Stimulated activated CD4-positive, alpha-beta T cell treated with anti-CD3 and anti-CD28 coated beads, Interleukin-12 subunit alpha, Interleukin-12 subunit beta, amount 100 ng/mL, for 48 hours (primary cell): ENCODE data around the gene TNS3.

Source experiments
- DNase-seq, 3 donors: peaks; one replicate each; pipeline ENCODE4 v3.0.0-alpha.2; 2020; ENCODE audit warnings: low read depth in 2 of 3, low spot score in 1 of 3

The TNS3 gene

GRCh38 chr7:47352394-47352968 lies 229.4 kb downstream of the TNS3 start:
- DNase-seq: no peak

DNA sequence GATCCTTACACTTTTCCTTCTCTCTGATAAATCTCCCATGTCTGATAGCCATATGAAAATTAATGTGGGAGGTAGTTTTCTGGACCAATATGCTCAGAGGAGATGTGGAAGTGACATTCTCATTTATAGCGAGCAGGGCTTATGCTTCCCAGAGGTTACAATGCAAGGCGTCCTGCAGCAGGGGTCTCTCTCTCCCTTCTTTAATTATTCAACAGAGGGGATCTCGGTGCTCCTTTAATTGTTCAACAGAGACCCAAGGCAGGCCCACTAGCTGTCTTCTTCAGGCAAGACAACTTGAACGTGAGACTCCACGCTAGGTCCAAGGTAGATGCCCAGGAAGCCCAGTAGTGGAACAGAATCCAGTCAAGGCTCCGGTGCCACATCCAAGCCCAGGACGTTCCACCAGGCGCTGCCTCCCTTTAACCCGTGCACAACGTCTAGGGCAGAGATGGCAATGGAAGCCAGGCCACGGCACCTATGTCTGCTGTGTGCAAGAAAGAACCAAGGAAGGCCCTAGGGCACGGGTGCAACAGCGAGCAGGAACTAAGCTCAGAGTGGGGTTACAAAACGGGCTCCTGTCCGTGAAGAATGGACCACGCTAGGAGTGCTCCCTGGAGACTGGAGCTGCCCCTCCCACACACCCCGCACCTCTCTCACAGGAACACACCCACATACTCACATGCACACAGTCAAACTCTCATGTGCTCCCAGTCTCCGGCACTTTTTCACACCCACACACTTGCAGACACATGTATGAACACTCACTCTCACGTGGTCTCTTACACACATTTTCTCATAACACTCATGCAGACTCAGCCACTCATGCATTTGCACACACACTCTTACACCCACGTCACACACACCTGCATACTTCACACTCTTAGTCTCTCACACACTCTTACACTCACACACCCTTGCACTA lies 230.4 kb downstream of the TNS3 start:
- DNase-seq: no peak

DNA sequence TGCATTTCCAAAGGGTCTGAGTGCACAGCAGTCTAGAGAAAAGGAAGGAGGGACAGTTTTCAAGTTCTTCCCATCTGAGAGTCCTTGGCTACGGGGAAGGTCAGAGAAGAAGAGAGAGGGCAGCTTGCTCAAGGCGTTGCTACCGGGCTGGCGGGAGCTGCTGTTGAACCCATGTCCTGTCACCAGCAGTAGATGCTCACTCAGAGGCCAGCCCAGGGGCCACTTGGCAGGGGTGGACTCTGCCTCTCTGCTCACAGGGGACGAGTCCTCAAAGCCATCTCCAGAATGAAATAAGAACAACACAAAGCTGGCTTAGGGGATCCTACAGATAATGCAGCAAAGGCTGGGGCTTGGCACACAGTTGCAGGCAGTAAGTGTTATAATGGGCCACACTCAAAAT lies 231.5 kb downstream of the TNS3 start:
- DNase-seq: no peak

- DNase-seq: no peak
These were observed 232.5 kb downstream of the TNS3 start for GRCh38 chr7:47349401-47349800.

DNA sequence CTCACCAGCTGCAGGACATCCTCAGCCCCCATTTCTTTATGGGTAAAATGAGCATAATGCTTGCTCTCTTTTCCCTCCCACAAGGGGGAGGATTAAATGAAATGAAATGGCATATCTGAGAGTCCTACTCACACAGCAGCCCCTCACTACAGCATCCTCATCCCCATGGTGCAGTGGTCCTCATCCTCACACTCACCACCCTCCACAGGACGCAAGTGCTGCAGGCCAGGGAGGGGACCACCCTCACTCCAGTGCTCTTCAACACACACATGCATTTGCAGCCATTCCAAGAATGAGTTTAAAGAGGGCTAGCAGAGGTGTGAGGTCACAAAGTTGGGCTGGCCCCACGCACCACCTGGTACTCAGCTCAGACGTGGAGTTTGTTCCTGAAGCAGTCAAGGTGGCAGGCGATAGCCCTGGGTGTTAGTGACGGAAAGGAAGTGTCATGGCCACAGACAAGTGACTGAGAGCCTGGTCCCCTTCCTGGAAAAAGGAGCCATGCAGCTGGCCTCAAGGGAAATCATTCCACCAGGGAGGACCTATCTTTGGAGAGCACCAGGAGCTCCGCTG lies 234.0 kb downstream of the TNS3 start:
- DNase-seq: no peak

- DNase-seq: no peak
These were observed 234.6 kb downstream of the TNS3 start for GRCh38 chr7:47347346-47347745.

DNA sequence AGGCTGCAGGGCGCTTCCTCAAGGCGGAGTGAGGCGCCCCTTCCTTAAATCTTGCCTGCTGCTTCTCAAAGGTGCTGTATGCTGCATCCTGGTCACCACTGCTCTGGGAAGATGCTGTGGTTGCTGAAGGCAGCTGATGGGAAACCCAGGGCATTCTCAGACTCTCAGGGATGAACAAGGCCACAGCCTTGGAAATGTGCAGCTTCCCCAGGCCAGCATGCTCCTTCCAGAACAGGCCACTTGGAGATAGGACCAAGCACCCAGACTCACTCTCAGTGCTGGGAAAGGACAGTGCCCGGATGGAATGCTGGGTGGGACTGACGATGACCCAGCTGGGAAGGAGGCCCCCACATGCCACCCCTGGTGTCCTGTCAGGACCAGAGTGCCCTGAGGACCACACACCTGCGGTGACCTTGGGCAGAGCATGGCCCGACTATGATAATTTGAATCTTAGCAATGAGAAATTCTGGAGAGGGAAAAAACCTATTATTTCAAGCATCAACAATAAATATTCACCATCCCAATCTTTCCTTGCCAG lies 235.5 kb downstream of the TNS3 start:
- DNase-seq: no peak

GRCh38 chr7:47345857-47346298 lies 236.0 kb downstream of the TNS3 start:
- no peak for DNase-seq

- no peak for DNase-seq
These were observed 237.5 kb downstream of the TNS3 start for GRCh38 chr7:47344171-47344955.

GRCh38 chr7:47343061-47343455 lies 238.9 kb downstream of the TNS3 start:
- DNase-seq: no peak

DNA sequence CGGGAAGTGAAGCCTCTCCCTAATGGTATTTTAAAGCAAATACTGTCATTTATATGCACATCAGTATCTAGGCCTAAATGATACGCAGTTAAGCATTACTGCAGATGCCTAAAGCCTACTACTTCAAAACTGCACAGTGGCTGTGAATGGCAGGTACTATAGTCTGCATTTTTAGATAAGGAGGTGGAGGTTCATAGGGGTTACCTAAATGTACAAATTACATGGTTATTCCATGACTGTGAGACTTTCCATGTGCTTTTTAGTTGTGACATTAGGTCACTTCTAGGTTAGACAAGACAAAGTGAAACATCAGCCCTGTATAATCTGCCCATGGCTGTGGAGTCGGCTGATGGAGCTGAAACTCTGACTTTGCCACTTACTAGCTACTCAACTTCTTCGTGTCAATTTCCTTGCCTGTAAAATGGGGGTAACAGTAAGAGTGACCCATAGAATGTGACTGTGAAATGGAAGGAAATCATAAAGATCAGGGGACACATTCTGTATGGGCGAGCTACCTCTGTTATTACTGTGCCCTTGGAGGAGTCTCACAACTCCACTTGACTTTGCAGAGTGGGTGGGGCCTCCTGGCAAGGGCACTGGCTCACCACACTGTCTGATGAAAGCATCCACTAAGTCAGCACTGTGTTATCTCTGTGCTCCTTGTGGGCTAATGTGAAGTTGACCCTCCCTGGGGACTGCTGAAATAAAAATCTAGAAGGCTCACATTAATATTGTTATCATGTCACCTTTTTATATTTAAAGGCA lies 239.4 kb downstream of the TNS3 start:
- no peak for DNase-seq

GRCh38 chr7:47340517-47340916 lies 241.4 kb downstream of the TNS3 start:
- no peak for DNase-seq

- DNase-seq: no peak
These were observed 243.9 kb downstream of the TNS3 start for GRCh38 chr7:47338026-47338425.

GRCh38 chr7:47337531-47337930 lies 244.4 kb downstream of the TNS3 start:
- DNase-seq: no peak

DNA sequence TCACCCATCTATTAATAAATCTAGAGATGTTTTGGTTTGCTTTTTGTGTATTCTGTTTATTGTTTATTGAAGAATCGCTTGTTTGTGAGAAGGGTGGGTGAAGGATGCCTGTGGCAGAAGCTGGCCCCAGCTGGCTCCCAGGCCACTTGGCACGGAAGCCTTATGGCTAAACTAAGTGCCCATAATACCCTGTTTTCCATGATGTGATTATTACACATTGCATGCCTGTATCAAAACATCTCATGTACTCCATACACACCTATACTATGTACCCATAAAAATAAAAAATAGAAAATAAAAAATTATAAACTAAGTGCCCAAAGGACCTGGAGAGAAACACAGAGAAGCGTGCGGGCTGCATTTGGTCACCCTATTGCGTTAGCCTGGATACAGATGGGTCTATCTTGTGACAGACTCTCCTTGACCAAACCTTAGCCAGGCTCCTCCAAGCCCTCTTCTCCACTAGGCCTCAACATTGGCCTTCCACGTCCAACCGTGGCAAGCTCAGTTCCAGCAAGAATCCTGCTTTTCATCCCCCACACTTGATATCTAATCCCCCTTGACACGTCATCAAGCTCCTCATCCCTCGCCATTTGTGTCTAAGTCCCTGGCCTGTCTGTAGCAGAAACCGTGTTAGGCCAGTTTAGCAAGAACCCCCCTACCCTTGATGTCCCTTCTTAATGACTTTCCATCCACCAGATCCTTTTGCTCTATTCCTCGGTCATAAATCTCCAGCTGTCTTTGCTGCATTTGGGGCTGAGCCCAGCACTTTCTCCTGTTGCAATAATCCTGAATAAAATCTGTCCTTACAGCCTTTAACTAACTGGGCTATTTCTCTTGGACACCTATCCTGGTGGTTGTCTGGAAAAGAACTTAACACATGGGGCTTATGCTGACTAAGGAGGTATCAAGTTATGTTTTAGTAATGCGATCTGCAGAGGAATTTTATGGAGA lies 245.2 kb downstream of the TNS3 start:
- DNase-seq: no peak

GRCh38 chr7:47335557-47336471 lies 246.1 kb downstream of the TNS3 start:
- no peak for DNase-seq

DNA sequence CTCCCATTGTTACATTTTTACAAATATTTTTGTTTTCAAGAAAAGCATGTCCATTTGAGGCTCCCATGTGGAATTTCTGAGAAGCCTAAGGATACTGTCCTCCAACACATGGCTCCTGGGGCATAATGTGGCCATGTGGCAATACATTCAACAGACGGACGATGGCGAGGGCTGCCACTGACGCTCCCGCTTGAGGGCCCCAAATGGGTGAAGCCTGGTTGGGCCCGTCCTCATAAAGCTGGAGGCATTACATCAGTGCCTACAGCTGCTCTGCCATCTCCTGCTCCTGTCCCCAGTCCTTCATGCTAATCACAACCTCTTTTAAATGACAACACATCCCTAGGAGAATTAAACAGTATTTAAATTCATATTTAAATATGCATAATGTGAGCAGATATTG lies 246.8 kb downstream of the TNS3 start:
- no peak for DNase-seq

DNA sequence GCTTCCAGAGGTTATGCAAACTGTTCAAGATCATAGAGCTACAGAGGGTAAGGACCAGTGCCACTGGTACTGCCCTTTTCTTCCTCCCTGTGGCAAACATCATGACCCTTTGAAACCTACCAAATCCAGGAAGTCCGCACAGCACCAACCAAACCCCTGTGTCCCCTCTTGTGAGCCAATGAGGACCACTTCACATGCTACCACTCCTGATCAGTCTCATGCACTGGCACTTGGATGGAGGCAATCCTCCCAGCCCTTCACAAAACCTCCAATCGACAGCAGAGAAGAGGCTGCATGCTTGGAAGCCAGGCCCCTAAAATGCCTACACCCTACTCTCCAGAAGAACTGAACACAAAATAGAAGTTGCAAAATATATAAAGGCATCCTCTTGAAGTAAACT lies 248.0 kb downstream of the TNS3 start:
- DNase-seq: no peak
